GM04503 (cell line): ENCODE data around the gene HEBP2.
"Not testable (repeated sequence)": the region's sequence is repeated elsewhere in the genome, so short reads cannot be mapped to it uniquely, and the experiment has no call there.

Experiments used
- DNase-seq: peaks from one replicate; pipeline ENCODE4 v3.0.0-alpha.2; 2012; ENCODE audit warnings: low read depth

Gene HEBP2, protein sequence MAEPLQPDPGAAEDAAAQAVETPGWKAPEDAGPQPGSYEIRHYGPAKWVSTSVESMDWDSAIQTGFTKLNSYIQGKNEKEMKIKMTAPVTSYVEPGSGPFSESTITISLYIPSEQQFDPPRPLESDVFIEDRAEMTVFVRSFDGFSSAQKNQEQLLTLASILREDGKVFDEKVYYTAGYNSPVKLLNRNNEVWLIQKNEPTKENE

GRCh38 chr6:138403801-138404665, at the start of gene HEBP2:
Gene HEBP2, plus strand, starts transcription at chr6:138404223. Its CDS starts 273 bp downstream, at chr6:138404496.
- DNase-seq, result no peak

GRCh38 chr6:138357928-138358327, 46.1 kb upstream of the HEBP2 start:
- no peak for DNase-seq

GRCh38 chr6:138368684-138369083, 35.3 kb upstream of the HEBP2 start:
- DNase-seq, result not testable (repeated sequence)

DNA sequence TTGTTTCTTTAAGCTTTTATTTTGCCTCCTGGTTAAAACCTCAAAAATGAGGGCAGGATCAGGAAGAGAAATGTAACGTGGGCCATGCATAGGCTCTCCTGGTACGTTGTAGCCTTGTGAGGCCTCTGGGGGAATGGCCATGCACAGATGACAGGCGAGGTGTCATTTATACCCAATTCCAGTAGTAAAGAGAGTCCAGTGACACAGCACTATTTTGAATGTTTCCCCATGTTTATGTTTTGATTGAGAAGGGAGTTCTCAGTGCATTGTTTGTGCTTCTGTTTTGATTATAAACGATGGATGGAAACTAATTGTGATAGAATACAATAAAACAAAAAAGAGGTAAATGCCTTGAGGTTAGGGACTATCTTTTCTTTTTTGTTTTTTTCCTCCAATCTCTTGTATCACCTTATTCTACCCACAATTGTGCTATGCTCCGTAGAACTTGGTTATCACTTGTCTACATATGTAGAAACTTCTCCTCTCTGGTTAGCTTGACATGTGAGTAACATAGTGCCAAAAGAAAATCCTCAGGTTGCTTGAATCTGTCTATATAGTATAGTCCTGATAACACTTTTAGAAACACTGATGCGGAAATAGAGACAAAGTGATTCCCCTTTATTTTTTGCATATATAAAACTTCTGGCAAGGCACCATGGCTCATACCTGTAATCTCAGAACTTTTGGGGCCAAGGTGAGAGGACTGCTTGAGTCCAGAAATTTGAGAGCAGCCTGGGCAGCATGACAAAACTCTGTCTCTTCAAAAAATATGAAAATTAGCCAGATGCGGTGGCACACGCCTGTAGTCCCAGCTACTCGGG, 33.2 kb upstream of the HEBP2 start:
- no peak for DNase-seq

DNA sequence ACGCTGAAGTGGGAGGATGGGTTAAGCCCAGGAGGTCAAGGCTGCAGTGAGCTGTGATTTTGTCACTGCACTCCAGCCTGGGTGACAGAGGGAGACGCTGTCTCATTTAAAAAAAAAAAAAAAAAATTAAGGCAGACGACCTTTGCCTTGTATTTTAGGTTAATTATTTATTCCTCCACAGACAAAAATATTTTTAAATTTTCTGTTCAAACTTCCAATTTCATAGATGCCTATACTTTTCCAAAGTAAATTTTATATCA, 32.6 kb upstream of the HEBP2 start:
- DNase-seq, result no peak

GRCh38 chr6:138371720-138372119, 32.3 kb upstream of the HEBP2 start:
- DNase-seq, result no peak

GRCh38 chr6:138372711-138373463, 31.1 kb upstream of the HEBP2 start:
- no peak for DNase-seq

DNA sequence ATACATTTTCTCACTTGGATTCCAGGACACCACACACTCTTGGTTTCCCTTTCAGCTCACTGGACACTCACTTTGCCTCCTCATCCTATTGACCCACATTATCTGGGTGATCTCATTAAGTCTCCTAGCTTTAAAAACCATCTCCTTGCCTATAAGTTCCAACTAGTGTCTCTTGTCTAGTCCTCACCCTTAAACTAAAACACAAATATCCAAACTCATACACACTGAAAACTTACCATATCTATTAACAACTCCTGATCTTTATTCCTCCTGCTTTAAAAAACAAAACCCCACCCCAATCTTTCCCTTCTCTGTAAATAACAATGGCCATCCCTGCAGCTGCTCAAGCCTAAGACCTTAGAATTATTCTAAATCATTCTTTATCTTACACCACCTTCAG, 29.8 kb upstream of the HEBP2 start:
- DNase-seq, result no peak

GRCh38 chr6:138374815-138375214, 29.2 kb upstream of the HEBP2 start:
- no peak for DNase-seq

DNA sequence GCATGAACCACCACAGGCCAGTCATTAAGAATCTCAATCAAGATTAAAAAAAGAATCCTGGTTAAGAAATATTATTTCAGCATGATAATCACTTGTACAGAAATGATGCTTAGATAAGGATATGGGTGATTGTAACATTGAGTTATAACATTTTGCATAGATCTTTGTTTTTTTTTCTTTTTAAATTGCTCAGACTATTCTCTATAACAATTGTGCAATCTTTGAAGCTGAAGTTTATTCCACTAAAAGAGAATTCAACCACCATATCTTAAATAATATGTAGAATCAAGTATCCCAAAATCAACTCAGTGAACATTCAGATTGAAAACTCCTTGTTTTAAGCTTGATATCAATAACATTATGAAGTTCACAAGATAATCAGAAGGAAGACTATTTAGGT, 27.0 kb upstream of the HEBP2 start:
- DNase-seq, result no peak

- DNase-seq, result no peak
Observed at GRCh38 chr6:138377844-138378243, 26.2 kb upstream of the HEBP2 start, which contains the start of gene SMIM28. Gene SMIM28, plus strand, starts transcription at chr6:138377905. Its CDS starts 168 bp downstream, at chr6:138378073.

DNA sequence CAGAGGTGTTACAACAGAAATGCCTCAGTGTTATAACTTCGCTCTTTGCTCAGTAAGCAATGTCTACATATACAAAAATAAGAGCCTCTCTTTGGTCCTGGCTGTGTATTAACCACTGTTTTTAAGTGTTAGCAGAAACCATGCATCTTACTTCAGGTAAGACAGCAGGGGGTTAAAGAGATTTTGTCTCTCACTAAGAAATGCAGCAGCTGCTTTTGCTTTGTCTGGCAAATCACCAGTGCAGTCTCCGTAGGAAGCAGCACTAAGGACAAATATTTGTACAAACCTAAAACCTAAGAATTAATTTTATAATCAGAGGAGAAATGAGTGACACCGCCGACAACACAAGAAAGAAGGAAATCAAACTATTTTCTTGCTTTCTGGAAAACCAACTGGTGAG, 25.6 kb upstream of the HEBP2 start:
- no peak for DNase-seq

GRCh38 chr6:138382498-138383265, 21.3 kb upstream of the HEBP2 start:
- no peak for DNase-seq

- DNase-seq, result no peak
Observed at GRCh38 chr6:138383776-138384175, 20.2 kb upstream of the HEBP2 start.

GRCh38 chr6:138386897-138387296, 17.1 kb upstream of the HEBP2 start:
- no peak for DNase-seq

DNA sequence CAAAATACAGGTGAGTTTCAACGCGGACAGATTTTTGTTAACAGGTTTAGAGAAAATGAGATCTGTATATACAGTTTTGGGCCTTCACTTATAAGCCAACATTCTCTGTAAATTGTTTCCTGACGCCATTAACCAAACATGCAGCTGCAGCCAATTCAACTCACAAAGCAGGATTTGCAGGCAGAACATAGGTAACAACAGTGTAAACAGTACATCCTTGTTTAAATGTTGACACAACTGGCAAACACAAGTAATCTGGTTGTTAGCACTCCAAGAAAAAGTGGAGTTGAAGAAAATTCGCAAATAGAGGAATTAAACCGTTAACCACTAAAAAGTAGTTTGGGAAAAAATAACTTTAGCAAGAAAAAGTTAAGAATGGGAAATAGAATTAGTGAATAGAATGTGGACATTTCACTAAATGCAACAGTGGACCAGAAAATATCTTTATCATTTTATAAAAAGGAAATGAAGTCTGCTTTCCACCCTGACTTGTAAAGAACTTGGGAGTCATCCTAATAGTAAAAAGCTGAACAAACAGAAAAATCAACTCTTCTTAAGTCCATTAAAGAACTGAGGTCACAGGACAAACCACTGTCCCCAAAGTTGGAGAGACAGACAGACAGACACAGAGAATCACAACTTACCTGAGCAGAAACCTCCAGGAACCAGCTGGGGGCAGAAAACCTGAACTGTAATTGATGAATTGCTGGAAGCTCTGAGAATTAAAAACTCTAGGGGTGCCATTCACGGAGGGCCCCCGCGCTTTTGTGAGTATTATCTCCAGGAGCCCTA, 16.2 kb upstream of the HEBP2 start:
- DNase-seq, result no peak

- DNase-seq, result no peak
Observed at GRCh38 chr6:138389551-138389950, 14.5 kb upstream of the HEBP2 start.

DNA sequence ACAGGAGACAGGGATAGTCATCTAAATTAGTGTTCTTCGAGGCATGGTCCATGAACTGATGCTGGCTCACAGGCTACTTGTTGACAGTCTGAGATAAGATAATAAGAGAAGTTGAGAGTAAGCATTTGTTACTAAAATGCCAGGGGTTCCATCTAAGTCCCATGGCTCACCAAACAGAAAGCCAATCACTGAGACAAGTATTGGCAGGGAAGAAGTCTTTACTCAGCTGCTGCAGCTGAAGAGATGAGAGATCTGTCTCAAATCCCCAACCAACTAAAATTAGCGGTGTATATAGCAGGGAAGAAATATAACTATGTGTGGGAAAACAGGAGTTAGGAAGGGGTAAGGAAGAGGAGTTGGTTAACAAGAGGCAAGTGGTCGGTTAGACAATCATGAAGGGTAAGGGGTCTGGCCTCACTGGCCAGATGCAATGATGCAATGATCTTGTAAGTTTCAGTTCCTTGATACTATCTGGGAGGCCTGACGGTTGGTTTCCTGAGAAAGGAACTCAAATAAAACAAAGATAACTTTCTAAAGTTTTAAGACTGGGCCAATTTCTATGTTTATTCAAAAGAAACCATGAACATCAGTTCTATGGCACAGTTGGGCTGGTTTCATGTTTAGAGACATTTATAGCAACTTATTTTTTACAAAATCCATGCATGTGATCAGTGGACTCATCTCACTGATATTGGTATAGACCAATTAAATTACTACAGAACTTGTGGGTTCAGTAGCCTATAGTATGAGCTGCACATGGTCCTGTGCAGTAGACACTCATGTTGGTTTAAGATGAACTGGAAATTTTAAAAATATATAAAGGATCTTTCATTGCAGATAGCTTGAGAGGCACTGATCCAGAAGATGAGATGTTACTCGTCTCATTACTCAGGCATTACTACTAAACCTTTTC, 9.9 kb upstream of the HEBP2 start:
- no peak for DNase-seq

DNA sequence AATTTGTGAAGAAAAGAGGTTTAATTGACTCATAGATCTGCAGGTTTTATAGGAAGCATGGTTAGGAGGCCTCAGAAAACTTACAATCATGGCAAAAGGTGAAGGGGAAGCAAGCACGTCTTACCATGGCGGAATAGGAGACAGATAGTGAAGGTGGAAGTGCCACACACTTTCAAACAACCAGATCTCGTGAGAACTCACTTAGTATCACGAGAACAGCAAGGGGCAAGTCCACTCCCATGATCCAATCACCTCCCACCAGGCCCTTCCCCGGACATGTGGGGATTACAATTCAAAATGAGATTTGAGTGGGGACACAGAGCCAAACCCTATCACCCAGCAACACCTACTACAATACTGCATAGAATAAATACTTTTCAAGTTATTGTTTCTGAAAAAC, 7.3 kb upstream of the HEBP2 start:
- DNase-seq, result no peak
